ENCODE data around the gene ASIC2. TPM values are rescaled to one million over a fixed set of nuclear protein-coding genes. Genes with fewer than 3 reads are reported as not detected.

ASIC2 gene
- total RNA-seq, 1 donor from 2014 or later: not detected

DNA sequence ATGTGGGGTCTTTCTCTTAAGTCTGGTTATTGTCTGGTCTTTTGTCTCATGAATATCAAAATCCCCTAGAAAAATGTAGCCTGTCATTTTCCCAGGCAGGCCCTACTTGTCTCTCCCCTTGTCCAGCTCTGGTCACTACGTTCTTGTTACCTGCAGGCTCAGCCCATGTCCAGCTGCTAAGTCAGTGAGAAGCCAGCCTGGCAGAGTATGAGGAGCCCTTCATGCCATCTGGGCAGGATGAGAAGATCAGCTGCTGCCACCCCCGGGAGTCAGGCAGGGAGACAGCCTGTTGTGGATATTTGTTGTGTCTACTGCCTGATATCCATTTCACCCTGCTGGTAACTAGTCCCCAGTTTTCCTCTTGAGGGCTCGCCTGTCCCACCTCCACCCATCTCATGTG lies 88.9 kb downstream of the ASIC2 start:
- H3K4me1 ChIP-seq: no peaks in the 10 kb centered on the region
- no peaks in the 10 kb centered on the region for H3K27me3 ChIP-seq
- no peaks in the 10 kb centered on the region for H3K36me3 ChIP-seq
- DNase-seq (ENCODE audit: low spot score in 2 of 2): no peak
- H3K9me3 ChIP-seq: no peaks in the 10 kb centered on the region
- H3K4me3 ChIP-seq: no peak overlapping the region
- H3K27ac ChIP-seq: no peak overlapping the region
- intact Hi-C loops (cut with DNase I): no loop called here
- TF ChIP-seq, protein P1, sequence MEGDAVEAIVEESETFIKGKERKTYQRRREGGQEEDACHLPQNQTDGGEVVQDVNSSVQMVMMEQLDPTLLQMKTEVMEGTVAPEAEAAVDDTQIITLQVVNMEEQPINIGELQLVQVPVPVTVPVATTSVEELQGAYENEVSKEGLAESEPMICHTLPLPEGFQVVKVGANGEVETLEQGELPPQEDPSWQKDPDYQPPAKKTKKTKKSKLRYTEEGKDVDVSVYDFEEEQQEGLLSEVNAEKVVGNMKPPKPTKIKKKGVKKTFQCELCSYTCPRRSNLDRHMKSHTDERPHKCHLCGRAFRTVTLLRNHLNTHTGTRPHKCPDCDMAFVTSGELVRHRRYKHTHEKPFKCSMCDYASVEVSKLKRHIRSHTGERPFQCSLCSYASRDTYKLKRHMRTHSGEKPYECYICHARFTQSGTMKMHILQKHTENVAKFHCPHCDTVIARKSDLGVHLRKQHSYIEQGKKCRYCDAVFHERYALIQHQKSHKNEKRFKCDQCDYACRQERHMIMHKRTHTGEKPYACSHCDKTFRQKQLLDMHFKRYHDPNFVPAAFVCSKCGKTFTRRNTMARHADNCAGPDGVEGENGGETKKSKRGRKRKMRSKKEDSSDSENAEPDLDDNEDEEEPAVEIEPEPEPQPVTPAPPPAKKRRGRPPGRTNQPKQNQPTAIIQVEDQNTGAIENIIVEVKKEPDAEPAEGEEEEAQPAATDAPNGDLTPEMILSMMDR (IDR thresholded peaks at IDR 0.05): no peak

DNA sequence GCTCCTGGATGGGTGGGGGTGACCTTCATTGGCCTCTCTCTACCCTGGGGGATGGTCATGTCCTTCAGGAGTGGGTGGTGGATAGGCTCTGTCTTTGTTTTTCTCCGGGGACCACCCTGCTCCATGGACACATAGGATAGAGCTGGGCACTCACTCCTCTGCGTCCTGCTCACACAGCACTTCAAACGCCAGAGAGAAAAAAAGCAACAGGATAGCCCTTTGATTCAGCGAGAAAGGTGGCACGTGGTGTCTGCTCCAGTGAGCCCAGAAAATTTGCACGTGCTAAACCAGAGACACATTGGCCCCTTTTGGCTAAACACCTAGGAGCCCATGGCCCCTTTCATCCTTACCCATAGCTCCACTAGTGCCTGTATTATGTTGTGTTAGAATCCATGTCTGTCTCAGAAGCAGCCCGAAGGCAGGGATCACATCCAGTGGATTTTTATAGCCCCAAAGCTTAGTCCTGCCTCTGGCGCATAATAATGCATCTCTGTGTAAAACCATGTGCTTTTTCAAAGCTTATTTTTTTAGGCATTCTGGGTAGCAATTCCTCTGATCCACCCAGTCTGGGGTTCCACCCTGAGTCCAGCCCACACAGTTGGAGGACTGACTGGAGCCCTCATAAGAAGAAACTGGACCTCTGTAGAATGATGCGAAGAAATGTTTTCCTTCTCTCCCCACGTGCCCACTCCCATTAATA lies 90.1 kb downstream of the ASIC2 start:
- TF ChIP-seq, protein P1 (IDR thresholded peaks at IDR 0.05): no peak
- intact Hi-C loops (cut with DNase I): no loop called here

DNA sequence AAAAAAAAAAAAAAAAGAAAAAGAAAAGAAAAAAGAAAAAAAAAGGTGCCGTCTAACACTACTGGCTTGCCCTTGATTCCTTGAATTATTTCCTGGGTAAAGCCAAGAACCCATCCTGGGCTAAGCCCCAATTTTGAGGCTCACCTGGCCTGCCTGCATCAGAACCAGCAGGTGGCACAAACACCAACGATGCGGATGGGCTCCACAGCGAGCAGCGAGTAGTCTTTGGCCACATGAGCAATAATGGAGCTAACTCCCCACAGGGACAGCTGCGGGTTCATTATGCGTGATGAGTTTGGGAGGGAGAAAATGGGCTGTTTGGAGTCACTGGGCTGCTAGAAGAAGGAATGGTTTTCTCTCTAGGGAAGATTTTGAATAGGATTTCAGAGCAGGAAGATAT lies 91.1 kb downstream of the ASIC2 start:
- intact Hi-C loops (cut with DNase I): no loop called here
- H3K27me3 ChIP-seq: no peaks in the 10 kb centered on the region
- H3K9me3 ChIP-seq: no peaks in the 10 kb centered on the region

More for the DNA sequence above, 90.1 kb downstream of the ASIC2 start:
- Histone ChIP-seq H3K27me3 (no peaks in the 10 kb centered on the region), H3K4me3 (no peak overlapping the region), H3K9me3 (no peaks in the 10 kb centered on the region), H3K36me3 (no peaks in the 10 kb centered on the region), H3K4me1 (no peaks in the 10 kb centered on the region), H3K27ac (no peak overlapping the region)
- no peak for DNase-seq (ENCODE audit: low spot score in 2 of 2)

DNA sequence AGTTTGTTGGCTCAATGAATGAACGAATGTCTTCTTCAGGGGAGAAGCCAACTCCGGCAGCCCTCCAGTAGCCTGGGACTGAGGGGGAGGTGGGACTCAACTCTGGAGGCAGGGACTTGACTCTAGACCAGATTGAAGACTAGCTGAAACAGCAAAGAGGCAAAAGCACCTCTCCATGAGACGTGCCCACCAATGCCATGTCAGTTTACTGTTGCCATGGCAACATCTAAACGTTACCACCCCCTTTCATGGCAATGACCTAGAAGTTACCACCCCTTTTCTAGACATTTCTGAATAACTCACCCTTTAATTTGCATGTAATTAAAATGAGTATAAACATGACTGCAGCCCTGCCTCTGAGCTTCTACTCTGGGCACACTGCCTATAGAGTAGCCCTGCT lies 91.8 kb downstream of the ASIC2 start:
- no peaks in the 10 kb centered on the region for H3K36me3 ChIP-seq
- no peaks in the 10 kb centered on the region for H3K4me1 ChIP-seq
- H3K27ac ChIP-seq: no peak overlapping the region
- TF ChIP-seq, protein P1 (IDR thresholded peaks at IDR 0.05): no peak
- intact Hi-C loops (cut with DNase I): no loop called here
- H3K27me3 ChIP-seq: no peaks in the 10 kb centered on the region
- DNase-seq (ENCODE audit: low spot score in 2 of 2): no peak
- no peaks in the 10 kb centered on the region for H3K9me3 ChIP-seq
- no peak overlapping the region for H3K4me3 ChIP-seq

More for the DNA sequence above, 91.1 kb downstream of the ASIC2 start:
- H3K36me3 ChIP-seq: no peaks in the 10 kb centered on the region
- H3K4me3 ChIP-seq: no peak overlapping the region
- TF ChIP-seq, protein P1 (IDR thresholded peaks at IDR 0.05): no peak
- no peak overlapping the region for H3K27ac ChIP-seq
- no peaks in the 10 kb centered on the region for H3K4me1 ChIP-seq
- no peak for DNase-seq (ENCODE audit: low spot score in 2 of 2)

DNA sequence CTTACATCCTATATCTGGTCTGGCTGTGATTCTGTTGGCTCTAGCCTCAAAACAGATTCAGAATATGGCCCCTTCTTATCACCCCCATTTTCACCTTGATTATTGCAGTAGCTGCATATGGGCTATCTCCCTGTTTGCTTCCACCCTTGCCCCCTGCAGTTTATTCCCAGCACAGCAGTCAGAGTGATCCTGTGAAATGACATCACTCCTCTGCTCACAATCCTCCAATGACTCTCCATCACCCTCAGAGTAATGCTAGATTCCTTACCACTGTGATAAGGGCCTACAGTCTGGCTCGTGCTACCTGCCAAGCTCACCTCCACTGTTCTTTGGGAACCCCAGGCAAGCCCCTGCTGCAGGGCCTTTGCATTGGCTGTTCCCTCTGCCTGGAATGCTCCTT lies 92.5 kb downstream of the ASIC2 start:
- no peaks in the 10 kb centered on the region for H3K27me3 ChIP-seq

More for the DNA sequence above, 92.5 kb downstream of the ASIC2 start:
- Histone ChIP-seq H3K36me3 (no peaks in the 10 kb centered on the region), H3K4me3 (no peak overlapping the region), H3K27ac (no peak overlapping the region), H3K4me1 (no peaks in the 10 kb centered on the region), H3K9me3 (no peaks in the 10 kb centered on the region)
- TF ChIP-seq, protein P1 (IDR thresholded peaks at IDR 0.05): no peak
- intact Hi-C loops (cut with DNase I): no loop called here
- no peak for DNase-seq (ENCODE audit: low spot score in 2 of 2)

Measured in ascending aorta (tissue), 2 donors.